ENCODE measurements around the gene PIEZO1.

The PIEZO1 gene

GRCh38 chr16:88732172-88732960 is 52.7 kb downstream of the PIEZO1 start:
- DNase-seq: no peak

- DNase-seq: no peak
Measured at GRCh38 chr16:88731699-88732098, 53.3 kb downstream of the PIEZO1 start.

- no peak for DNase-seq
Measured at GRCh38 chr16:88730632-88731607, 54.1 kb downstream of the PIEZO1 start.

GRCh38 chr16:88727871-88728270 is 57.1 kb downstream of the PIEZO1 start:
- peak; percentile 57 for DNase-seq

GRCh38 chr16:88726981-88727380 is 58.0 kb downstream of the PIEZO1 start:
- no peak for DNase-seq

- no peak for DNase-seq
Measured at GRCh38 chr16:88726408-88726749, 58.6 kb downstream of the PIEZO1 start.

- no peak for DNase-seq
Measured at GRCh38 chr16:88725609-88726407, 59.2 kb downstream of the PIEZO1 start.

GRCh38 chr16:88724855-88725555 is 60.0 kb downstream of the PIEZO1 start:
- no peak for DNase-seq

GRCh38 chr16:88723911-88724310 is 61.1 kb downstream of the PIEZO1 start:
- no peak for DNase-seq

GRCh38 chr16:88723507-88723887 is 61.5 kb downstream of the PIEZO1 start:
- DNase-seq: no peak

- DNase-seq: no peak
Measured at GRCh38 chr16:88722784-88723506, 62.1 kb downstream of the PIEZO1 start.

GRCh38 chr16:88721815-88722755 is 62.9 kb downstream of the PIEZO1 start:
- no peak for DNase-seq

GRCh38 chr16:88721236-88721635 is 63.8 kb downstream of the PIEZO1 start:
- no peak for DNase-seq

GRCh38 chr16:88720396-88720970 is 64.5 kb downstream of the PIEZO1 start:
- no peak for DNase-seq

GRCh38 chr16:88719933-88720296 is 65.1 kb downstream of the PIEZO1 start:
- DNase-seq: no peak

GRCh38 chr16:88719267-88719932 is 65.6 kb downstream of the PIEZO1 start:
- no peak for DNase-seq

- no peak for DNase-seq
Measured at GRCh38 chr16:88718178-88718577, 66.8 kb downstream of the PIEZO1 start.

- DNase-seq: no peak
Measured at GRCh38 chr16:88716601-88717001, 68.4 kb downstream of the PIEZO1 start.

- DNase-seq: no peak
Measured at GRCh38 chr16:88716201-88716600, 68.8 kb downstream of the PIEZO1 start.
